ENCODE results near the gene NKPD1.
A peak's percentile ranks its signal among the peaks of the same experiment; 100 is the strongest.
"Not testable (repeated sequence)": the region's sequence is repeated elsewhere in the genome, so short reads cannot be mapped to it uniquely, and the experiment has no call there.

The NKPD1 gene

GRCh38 chr19:45122832-45123231, 38.0 kb downstream of the NKPD1 start:
- TF ChIP-seq POLR2A (IDR thresholded peaks at IDR 0.05; ENCODE audit: low read depth, low read length) (no peak), TAF1 (IDR thresholded peaks at IDR 0.05; ENCODE audit: low read depth, low read length) (no peak), SPI1 (IDR thresholded peaks at IDR 0.05; ENCODE audit: low read depth, low read length) (no peak), POU2F2 (IDR thresholded peaks at IDR 0.05; ENCODE audit: low read depth, low read length) (no peak), POLR2AphosphoS5 (IDR thresholded peaks at IDR 0.05; ENCODE audit: low read depth, low read length) (no peak), PAX5 (IDR thresholded peaks at IDR 0.05; ENCODE audit: insufficient read depth, low read length, severe bottlenecking) (no peak)
- no peak for FAIRE-seq

GRCh38 chr19:45121827-45122345, 38.9 kb downstream of the NKPD1 start:
- DNase-seq (ENCODE audit: insufficient read length, low spot score) (no peak), FAIRE-seq (peak; percentile 67)
- TF ChIP-seq POU2F2 (IDR thresholded peaks at IDR 0.05; ENCODE audit: low read depth, low read length): 0 out of 2 replicates have a peak, but pooled peaks have one; percentile 34
- TF ChIP-seq TAF1 (IDR thresholded peaks at IDR 0.05; ENCODE audit: low read depth, low read length): no peak

More at GRCh38 chr19:45122832-45123231, 38.0 kb downstream of the NKPD1 start:
- DNase-seq (ENCODE audit: insufficient read length, low spot score): no peak

GRCh38 chr19:45119582-45119981, 41.2 kb downstream of the NKPD1 start:
- FAIRE-seq (no peak), DNase-seq (ENCODE audit: insufficient read length, low spot score) (no peak)
- no peak for TF ChIP-seq PAX5 (IDR thresholded peaks at IDR 0.05; ENCODE audit: insufficient read depth, low read length, severe bottlenecking)
- no peak for TF ChIP-seq POLR2AphosphoS5 (IDR thresholded peaks at IDR 0.05; ENCODE audit: low read depth, low read length)
- no peak for TF ChIP-seq SPI1 (IDR thresholded peaks at IDR 0.05; ENCODE audit: low read depth, low read length)
- TF ChIP-seq TAF1 (IDR thresholded peaks at IDR 0.05; ENCODE audit: low read depth, low read length): no peak

GRCh38 chr19:45118591-45119355, 42.0 kb downstream of the NKPD1 start:
- not testable (repeated sequence) for DNase-seq (ENCODE audit: insufficient read length, low spot score)
- FAIRE-seq: peak; percentile 72

- DNase-seq (ENCODE audit: insufficient read length, low spot score) (no peak), FAIRE-seq (no peak)
- TF ChIP-seq POLR2AphosphoS5 (IDR thresholded peaks at IDR 0.05; ENCODE audit: low read depth, low read length) (no peak), TAF1 (IDR thresholded peaks at IDR 0.05; ENCODE audit: low read depth, low read length) (no peak), POLR2A (IDR thresholded peaks at IDR 0.05; ENCODE audit: low read depth, low read length) (no peak), SPI1 (IDR thresholded peaks at IDR 0.05; ENCODE audit: low read depth, low read length) (no peak), POU2F2 (IDR thresholded peaks at IDR 0.05; ENCODE audit: low read depth, low read length) (no peak), PAX5 (IDR thresholded peaks at IDR 0.05; ENCODE audit: insufficient read depth, low read length, severe bottlenecking) (no peak)
These were observed 42.7 kb downstream of the NKPD1 start for GRCh38 chr19:45118106-45118505.

GRCh38 chr19:45117671-45118070, 43.1 kb downstream of the NKPD1 start:
- peak; percentile 16 for FAIRE-seq
- TF ChIP-seq POLR2AphosphoS5 (IDR thresholded peaks at IDR 0.05; ENCODE audit: low read depth, low read length): no peak
- no peak for TF ChIP-seq POLR2A (IDR thresholded peaks at IDR 0.05; ENCODE audit: low read depth, low read length)
- TF ChIP-seq PAX5 (IDR thresholded peaks at IDR 0.05; ENCODE audit: insufficient read depth, low read length, severe bottlenecking): no peak
- TF ChIP-seq POU2F2 (IDR thresholded peaks at IDR 0.05; ENCODE audit: low read depth, low read length): no peak
- TF ChIP-seq SPI1 (IDR thresholded peaks at IDR 0.05; ENCODE audit: low read depth, low read length): no peak
- no peak for TF ChIP-seq TAF1 (IDR thresholded peaks at IDR 0.05; ENCODE audit: low read depth, low read length)
- no peak for DNase-seq (ENCODE audit: insufficient read length, low spot score)

DNA sequence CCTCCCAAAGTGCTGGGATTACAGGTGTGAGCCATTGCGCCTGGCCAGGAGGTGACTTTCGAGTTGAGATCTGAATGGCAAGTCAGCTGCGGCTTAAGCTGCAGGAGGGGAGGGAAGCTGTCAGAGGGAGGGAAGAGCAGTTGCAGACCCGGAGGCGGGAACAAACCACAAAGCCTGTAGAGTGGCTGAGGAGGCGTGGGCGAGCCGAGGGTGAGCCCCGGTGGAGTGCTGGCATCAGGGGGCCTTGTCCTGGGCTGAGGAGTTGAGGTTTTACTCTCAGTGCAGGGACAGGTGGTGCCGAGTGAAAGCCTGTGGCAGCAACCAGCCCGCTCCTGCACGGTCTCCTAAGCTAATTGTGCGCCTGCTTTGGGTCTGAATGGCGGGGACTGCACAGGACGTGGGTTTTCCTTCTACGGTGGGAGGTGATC, 43.6 kb downstream of the NKPD1 start:
- FAIRE-seq (peak; percentile 96), DNase-seq (ENCODE audit: insufficient read length, low spot score) (peak; percentile 73)

DNA sequence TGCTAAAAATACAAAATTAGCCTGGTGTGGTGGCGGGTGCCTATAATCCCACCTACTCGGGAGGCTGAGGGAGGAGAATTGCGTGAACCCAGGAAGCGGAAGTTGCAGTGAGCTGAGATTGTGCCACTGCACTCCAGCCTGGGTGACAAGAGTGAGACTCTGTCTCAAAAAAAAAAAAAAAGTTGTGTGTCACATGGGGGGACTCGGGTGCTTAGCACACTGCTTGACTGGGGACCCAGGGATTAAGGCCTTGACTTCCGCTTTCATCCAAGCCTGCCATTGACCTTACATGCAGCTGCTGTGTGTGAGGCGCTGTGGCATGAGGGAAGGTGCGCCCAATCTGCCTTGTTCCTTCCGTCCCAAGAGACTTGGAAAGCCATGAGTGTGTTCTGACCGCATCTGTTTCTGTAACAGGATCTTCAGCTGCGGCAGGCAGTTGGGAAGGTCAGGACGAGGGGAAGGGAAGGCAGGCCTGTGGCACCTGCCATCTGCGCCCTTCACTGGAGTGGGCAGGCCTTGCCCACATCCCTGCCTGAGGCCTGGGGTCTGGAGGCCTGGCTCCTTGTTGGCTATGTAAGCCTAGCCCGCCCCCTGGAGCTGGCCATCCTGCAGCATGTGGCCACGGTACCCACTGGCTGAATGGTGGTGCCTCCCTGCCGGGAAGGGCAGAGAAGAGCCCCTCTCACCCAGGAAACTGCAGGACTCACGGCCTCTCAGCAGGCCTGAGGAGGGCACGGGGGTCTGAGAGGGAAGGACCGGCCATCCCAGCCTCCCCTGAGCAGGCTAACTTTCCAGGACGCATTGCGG, 44.8 kb downstream of the NKPD1 start:
- DNase-seq (ENCODE audit: insufficient read length, low spot score) (no peak), FAIRE-seq (peak; percentile 62)
- TF ChIP-seq POU2F2 (IDR thresholded peaks at IDR 0.05; ENCODE audit: low read depth, low read length) (no peak), POLR2AphosphoS5 (IDR thresholded peaks at IDR 0.05; ENCODE audit: low read depth, low read length) (no peak), POLR2A (IDR thresholded peaks at IDR 0.05; ENCODE audit: low read depth, low read length) (no peak), PAX5 (IDR thresholded peaks at IDR 0.05; ENCODE audit: insufficient read depth, low read length, severe bottlenecking) (no peak)

More for the DNA sequence above, 43.6 kb downstream of the NKPD1 start:
- no peak for TF ChIP-seq POLR2A (IDR thresholded peaks at IDR 0.05; ENCODE audit: low read depth, low read length)

GRCh38 chr19:45114116-45114515, 46.7 kb downstream of the NKPD1 start:
- peak; percentile 17; the same call in 1 of the 2 replicates for TF ChIP-seq SPI1 (IDR thresholded peaks at IDR 0.05; ENCODE audit: low read depth, low read length)
- no peak for TF ChIP-seq POLR2A (IDR thresholded peaks at IDR 0.05; ENCODE audit: low read depth, low read length)
- no peak for TF ChIP-seq TAF1 (IDR thresholded peaks at IDR 0.05; ENCODE audit: low read depth, low read length)
- no peak for DNase-seq (ENCODE audit: insufficient read length, low spot score)
- FAIRE-seq: peak; percentile 75

DNA sequence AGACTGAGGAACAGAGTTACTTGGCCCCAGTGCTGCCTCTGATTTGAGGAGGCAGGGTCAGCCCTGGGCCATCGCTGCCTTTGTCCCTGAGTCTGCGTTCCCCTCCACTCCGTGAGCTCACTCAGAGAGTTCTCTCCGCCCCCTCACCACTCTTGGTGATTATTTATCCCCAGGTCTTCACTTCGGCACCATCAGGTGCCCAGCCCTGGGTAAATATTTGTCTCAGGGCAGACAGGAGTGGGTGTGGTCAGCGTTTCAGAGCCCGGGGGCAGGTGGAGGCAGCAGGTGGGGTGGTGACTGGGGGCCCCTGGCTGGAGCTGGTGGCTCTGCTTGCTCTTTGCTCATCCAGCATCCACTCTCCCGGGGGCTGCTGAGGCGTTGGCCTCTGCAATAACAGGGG, 47.2 kb downstream of the NKPD1 start:
- no peak for TF ChIP-seq POLR2A (IDR thresholded peaks at IDR 0.05; ENCODE audit: low read depth, low read length)
- TF ChIP-seq POU2F2 (IDR thresholded peaks at IDR 0.05; ENCODE audit: low read depth, low read length): no peak
- no peak for TF ChIP-seq POLR2AphosphoS5 (IDR thresholded peaks at IDR 0.05; ENCODE audit: low read depth, low read length)
- TF ChIP-seq TAF1 (IDR thresholded peaks at IDR 0.05; ENCODE audit: low read depth, low read length): no peak
- no peak for TF ChIP-seq PAX5 (IDR thresholded peaks at IDR 0.05; ENCODE audit: insufficient read depth, low read length, severe bottlenecking)
- no peak for TF ChIP-seq SPI1 (IDR thresholded peaks at IDR 0.05; ENCODE audit: low read depth, low read length)
- FAIRE-seq (no peak), DNase-seq (ENCODE audit: insufficient read length, low spot score) (no peak)

Measured in GM12891 (cell line).